HG03457 (cell line): ENCODE results near the gene RAP1GAP2.
"Not testable (repeated sequence)": the region's sequence is repeated elsewhere in the genome, so short reads cannot be mapped to it uniquely, and the experiment has no call there.

Experiments used
- ATAC-seq: cut with Tn5 transposase; IDR thresholded peaks from one replicate; pipeline ENCODE4 v1.9.1; 2021; ENCODE audit warnings: moderate number of reproducible peaks; ENCODE audit not compliant: unreplicated experiment

The RAP1GAP2 gene

DNA sequence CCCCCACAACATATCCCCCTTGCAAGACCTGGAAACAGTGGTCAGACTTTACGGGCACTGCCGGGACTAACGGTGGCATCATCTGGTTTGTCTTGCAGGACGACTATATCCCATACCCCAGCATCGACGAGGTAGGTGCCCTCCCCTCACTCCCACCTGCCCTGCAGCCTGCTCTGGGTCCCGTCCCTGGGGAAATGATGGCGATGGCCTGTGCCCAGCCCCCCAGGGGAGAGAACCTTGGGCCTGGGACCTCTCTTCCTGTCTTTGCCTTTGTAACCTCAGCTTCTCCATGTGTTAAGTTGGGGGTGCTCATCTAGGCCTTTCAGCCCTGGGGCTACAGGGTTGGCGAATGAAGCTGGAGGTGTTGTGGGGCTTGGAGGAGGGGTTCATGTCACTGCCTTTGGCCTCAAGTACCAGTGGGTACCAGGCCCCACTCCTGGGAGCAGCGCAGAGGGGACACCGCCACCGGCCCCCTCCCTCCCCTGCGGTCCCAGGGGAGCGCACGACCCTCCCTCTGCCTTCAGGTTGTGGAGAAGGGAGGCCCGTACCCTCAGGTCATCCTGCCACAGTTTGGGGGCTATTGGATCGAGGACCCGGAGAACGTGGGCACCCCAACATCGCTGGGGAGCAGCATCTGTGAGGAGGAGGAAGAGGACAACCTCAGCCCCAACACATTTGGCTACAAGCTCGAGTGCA lies 167.2 kb downstream of the RAP1GAP2 start:
- no peak for ATAC-seq

DNA sequence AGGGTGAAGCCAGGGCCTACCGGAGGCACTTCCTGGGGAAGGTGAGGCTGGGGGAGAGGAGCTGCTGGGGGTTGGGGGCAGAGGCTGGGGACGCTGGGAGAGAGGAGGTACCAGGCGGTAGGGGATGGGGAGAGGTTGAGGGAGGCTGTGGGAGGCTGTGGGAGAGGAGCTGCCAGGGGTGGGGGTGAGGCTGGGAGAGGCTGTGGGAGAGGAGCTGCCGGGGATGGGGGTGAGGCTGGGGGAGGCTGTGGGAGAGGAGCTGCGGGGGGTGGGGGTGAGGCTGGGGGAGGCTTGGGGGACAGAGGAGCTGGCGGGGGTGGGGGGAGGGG lies 167.8 kb downstream of the RAP1GAP2 start:
- ATAC-seq: no peak

DNA sequence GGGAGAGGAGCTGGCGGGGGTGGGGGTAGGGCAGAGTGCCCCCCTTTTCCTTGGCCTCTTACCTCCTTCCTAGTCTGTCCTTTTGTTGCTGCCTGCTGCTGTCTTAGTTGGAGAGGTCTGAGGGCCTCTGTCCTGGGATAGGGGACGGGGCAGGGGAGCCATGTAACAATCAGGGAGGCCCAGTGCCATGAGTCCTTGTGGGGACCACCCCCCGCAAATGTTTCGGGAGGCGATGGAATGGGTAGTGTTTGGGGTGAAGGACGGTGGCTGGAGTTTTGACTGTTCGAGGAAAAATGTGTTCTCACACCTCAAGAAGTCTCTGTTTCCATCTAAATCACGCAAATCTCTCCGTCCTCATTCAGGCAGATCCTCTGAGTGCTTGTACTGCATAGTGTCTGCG lies 168.1 kb downstream of the RAP1GAP2 start:
- ATAC-seq: no peak

DNA sequence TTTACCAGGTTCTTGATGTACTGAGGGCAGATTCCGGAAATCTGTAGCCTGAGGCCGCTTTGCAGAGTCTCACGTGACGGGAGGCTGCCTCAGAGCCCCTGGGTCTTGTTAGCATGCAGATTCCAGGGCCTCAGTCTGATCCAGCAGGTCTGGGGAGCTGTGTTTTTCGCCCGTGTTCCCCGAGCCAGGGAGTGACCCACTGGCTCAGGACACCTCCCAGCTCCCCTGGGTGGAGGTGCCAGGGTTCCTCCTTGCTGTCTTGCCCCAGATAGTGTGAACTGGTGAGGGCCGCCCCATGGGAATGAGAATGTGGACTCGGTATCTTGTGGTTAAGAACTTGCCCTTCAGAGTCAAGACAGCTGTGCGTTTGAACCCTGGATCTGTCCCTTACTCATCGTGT lies 168.6 kb downstream of the RAP1GAP2 start:
- ATAC-seq: no peak

DNA sequence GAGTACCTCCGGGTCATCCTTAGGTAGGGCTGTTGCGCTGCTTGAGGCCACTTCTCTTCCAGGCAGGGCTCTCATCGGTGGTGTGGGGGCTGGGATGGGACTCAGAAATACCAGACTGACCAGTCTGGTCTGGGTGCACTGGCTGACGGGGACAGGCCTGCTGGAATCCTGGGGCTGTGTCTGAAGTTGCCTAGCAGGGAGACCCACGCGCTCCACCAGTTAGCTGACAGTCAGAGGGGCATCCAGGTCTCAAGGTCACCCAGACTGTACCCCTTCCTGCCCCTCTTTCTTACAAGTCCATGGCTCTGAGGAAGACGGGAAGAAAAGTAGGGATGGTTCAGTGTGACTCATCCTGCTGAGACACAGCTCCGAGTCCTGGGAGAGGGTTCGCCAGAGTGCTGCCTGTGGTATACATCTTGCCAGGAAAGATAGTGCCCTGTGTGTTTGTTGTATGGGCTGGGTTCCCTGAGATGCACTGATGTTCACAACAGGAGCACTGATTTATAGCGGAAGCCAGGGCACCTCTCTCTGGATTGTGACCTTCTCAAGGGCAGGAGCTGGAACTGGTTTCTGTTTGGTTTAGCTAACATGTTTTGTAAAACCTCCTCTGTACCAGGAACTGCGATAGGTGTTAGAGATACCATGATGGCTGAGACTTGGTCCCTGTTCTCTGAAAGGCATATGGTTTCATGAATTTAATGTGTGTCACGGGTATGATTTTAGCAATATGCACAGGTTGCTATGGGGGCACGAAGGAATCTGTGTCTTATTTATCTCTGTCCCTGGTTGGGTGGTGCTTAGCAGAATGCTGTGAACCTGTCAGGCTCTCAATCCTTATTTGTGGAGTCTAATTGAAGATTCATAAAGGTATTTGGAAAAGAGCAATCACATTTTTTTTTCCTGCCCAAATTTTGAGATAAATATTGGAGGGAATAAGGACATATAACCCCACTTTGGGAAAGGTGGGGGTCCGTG lies 169.7 kb downstream of the RAP1GAP2 start:
- ATAC-seq: no peak

DNA sequence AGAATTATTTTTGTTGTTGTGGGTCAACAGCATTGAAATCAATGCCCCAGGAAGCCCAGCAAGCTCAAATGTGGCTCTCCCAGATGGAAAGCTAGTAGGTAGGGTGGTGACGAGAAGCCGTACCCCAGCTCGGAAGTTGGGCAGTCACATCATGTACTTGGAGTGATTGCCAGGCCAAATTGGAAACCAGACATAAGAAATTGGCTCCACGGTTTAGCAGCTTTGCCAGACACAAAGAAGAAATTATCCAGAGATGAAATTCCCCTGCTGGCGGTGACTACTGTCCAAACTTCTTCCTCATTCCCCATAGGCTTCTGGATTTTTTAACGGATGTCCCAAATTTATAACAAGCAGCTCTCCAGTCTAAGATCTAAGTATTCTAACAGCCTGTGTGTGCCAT lies 171.3 kb downstream of the RAP1GAP2 start:
- ATAC-seq: no peak

DNA sequence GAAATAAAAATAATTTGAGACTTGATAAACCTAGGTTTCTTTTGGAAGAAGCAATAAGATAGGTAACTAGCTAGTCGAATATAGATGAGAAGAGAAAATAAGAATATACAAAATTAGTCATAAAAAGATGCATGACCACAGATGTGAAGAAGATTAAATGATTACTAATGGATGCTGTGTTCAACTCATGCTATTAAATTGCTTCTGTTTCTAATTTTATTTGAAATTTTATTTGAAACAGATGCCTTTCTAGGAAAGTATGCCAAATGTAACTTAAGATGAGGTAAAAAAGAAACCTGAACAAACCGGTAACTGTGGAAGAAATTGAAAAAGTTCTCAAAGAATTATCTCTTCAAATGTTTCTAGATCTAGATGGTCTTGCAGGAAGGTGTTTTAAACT lies 175.6 kb downstream of the RAP1GAP2 start:
- ATAC-seq: no peak

DNA sequence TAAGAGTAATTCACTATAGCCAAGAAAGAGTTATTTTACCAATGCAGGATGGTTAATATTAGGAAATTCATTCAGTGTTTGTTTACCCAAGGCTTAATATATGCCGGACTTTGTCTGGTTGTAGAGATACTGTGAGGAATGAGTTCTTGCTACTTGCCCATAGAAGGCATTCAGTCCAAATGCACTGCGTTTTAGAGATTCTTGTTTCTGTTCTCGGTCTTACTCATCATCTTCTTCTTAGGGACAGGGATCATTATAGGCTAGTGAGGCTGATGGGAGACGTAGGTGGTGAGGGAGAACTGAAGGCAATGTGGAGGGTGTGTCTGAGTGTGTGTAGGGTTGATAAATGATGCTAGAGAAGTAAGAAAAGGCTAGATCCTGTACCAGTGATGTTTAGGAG lies 176.5 kb downstream of the RAP1GAP2 start:
- no peak for ATAC-seq

DNA sequence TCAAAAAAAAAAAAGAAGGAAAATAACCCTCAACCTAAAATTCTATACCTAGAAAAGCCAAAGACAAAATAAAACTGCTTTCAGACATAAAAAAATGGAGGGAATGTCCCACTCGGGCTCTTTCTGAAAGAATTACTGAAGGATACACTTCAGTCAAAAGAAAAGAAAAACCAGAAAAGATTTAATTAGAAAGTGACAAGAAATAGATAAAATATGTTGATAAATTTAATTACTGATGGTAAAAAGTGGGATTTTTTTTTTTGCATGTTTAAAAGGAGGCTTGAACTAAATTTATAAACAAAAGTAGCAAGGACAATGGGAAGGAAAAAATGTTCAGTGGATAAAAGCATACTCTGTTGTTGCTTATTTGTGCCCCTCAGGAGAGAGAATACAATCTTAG lies 178.1 kb downstream of the RAP1GAP2 start:
- ATAC-seq: no peak

DNA sequence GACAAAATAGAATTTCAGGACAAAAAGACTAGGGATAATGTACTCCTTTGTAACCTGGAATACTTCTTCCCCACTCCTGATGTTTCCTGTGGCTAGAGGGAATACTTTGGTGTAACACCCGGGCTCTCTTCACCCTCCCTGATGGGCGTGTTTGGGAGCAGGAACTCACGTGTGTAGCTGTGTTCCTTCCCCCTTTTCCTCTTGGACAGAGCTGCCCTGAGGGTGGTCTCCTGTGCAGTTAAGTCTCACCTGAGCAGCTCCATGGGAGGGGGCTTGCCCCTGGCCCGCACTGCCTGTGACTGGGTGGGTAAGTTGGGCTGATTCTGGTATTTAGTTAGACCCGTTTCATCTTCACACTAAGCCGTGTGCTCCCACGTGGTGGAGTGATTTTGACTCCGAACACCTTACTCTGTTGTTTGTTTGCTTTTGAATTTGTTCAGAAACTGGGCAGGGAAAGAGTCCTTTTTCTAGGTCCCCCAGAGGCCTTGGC lies 179.3 kb downstream of the RAP1GAP2 start:
- no peak for ATAC-seq

DNA sequence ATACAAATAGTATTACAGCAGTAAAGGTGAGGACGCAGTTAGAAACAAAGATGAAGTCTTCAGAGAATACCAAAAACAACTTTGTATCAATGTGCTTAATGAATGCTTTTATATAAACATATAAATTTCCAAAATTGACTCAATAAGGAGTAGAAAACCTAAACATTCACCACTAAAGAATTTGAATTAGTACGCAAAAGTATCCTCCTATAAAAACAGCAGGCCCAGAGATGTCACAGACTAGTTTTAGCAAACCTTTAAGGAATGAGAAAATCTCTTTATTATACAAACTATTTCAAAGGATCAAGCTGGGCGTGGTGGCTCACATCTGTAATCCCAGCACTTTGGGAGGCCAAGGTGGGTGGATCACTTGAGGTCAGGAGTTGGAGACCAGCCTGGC lies 180.9 kb downstream of the RAP1GAP2 start:
- ATAC-seq: no peak

DNA sequence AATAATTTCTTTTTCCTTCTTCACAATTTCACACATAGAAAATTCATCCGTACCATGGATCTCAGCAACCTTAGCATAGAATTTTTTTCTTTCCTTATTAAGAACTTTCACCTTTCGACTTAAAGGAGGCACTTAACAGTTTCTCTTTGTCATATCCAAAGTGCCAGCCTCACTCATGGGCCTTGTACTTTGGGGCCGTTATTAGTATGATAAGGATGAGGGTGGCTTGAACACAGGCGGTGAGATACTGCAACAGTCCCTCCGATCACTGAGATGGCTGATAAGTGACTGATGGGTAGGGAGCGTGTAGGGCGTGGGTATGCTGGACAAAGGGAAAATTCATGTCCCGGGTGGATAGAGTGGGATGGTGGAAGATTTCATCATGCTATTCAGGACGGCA lies 181.9 kb downstream of the RAP1GAP2 start:
- no peak for ATAC-seq

DNA sequence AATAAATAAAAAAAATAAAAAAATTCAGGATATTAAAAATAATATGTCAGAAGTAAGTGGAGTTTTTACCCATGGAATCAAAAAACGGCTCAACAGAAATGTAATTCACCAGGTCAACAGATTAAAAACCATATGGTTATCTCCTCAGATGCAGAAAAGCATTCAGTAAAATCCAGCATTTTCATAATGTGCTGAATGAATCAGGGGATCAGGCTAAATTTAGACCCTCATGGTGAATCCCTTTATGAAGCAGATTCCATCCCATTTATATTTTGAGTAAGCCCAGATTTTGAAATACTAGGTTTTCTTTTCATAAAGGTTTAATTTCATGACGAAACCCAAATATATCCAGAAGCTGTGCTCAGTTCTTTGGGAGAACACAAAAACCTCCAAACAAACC lies 182.8 kb downstream of the RAP1GAP2 start:
- no peak for ATAC-seq

DNA sequence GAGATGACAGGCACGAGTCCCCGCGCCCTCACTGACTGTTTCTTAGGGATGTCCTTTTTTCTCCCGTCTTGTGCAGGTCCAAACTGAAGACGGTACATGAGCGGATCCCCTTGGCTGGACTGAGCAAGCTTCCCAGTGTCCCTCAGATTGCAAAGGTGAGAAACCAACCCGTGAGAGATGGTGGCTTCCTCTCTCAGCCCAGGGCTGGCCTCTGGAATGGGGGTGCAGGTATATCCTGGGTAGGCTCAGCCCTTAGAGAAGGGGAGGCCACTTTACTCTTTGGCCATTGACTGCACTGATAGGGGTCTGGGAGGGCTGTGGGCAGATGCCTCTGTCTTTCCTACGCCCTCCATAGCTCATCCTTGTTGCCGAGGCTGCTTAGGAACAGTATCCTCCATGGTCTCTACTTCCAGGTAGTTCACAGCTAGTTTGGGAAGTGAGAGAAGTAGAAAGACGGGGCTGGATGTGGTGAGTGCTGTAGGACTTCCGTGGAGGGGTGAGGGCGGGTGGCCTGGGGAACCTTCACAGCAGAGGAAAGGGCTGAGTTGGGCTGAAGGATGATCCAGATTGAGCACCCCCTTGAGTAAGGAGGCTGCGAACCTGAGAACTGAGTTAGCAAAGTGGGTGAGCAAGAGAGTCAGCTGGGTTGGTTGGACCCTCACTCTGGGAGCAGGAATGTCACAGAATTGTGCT lies 184.1 kb downstream of the RAP1GAP2 start:
- ATAC-seq: no peak

DNA sequence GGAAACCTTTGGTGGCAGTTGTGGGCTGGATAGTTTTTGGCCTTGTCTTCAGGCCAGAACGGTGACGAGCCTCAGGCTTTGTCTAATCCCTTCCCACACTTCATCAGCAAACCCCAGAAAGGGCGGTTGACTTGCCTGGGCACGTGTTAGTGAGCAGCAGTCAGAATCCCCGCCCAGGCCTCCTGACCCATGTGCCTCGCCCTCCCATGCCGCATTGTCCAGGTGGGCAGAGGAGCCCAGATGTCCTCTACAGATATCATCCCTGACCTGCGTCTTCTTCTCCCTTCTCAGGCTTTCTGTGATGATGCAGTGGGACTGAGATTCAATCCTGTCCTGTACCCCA lies 184.6 kb downstream of the RAP1GAP2 start:
- no peak for ATAC-seq

DNA sequence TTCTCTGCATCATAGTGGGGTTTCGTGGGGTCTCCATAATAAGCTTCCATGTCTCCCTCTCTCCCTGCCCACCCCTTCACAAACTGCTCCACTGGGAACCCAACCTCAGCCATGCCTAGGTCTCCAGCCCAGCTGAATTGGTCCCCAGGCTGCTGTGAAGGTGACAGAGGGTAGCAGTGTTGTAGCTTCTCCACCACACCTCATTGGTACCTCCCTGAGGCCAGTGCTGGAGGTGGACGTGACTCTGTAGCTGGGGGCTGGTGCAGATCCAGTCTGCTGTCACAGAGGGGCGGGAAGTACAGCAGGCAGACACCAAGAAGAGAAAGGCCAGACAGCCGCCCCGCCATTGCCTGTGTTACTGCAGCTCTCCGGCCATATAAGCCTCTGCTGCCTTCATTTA lies 185.1 kb downstream of the RAP1GAP2 start:
- no peak for ATAC-seq

DNA sequence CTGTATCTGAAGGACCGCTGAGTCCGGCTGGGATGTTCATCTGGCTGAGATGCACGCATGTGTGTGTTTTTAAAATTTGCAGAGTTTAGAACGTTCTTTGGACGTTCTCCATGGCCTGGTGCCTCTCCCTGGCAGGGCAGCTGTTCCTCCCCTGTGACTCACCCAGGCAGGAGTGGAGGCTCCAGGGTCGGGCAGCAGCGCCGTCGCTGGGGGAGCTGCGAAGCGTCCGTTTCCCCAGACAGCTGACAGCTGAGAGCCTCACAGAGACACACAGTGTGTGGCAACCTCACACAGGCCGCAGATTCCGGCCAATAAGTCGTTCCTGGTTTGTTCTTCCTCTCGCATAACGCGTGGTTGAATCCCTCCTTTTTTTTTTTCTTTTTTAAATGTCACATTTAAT lies 186.6 kb downstream of the RAP1GAP2 start:
- ATAC-seq: no peak

DNA sequence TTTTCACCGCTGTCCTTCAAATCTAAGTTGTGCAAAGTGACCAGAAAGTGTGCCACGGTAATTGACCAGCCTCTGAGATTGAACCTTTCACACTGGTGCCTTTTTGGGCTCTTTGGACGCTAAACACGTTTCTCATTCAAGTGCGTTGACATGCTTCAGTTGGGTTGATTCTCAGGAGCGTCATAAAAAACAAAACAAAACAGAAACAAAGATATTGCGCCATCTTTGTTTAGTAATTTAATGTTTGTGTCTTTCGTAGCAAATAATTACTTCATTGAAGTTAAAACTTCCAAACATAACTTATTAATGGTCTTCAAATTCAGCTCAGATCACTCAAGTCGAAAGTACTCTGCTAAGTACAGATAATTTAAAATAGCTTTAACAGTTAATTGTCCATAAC lies 187.0 kb downstream of the RAP1GAP2 start:
- ATAC-seq: no peak

DNA sequence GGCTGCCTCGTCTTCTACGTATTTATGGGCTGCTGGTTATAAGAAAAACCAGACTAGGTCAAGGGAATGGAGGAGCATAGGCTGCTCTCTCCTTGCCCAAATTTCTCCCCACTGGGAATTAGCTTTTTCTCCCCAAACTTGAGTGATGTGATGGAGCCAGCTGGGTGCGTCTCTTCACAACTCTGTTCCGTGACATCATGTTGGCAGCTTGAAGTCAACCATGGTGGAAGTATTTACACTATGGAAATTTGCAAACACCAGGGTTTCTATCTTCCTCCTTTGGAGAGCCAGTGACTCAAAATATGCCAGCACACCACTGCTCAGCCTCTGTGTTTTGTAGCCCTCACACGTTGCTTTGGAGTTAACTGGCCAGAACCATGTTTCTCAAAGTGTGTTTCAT lies 189.1 kb downstream of the RAP1GAP2 start:
- ATAC-seq: no peak

DNA sequence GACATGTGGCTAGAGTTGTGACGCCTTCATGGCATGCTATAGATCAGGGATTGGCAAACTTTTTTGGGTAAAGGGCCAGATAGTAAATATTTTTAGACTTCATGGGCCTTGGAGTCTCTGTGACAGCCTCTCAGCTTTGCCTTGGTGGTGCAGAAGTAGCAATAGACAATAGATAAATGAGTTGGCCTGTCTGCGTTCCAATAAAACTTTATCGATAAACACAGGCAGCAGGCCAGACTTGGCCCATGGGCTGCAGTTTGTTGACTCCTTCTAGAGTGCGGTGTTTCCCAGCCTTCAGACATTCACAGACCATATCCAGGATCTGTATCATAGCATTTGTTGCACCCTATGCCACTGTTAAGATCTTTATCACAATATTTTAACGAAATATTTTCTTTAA lies 190.7 kb downstream of the RAP1GAP2 start:
- no peak for ATAC-seq

DNA sequence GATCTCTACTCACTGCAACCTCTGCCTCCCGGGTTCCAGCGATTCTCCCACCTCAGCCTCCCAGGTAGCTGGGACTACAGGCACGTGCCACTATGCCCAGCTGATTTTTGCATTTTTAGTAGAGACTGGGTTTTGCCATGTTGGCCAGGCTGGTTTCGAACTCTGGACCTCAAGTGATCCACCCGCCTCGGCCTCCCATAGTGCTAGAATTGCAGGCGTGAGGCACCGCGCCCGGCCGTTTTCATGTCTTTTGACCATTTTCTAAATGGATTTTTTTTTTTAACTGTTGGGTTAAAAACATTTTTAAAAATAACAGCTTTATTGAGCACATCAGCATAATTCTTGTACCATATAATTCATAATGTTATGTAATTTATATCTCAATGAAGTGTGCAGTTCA lies 193.2 kb downstream of the RAP1GAP2 start:
- ATAC-seq: not testable (repeated sequence)

DNA sequence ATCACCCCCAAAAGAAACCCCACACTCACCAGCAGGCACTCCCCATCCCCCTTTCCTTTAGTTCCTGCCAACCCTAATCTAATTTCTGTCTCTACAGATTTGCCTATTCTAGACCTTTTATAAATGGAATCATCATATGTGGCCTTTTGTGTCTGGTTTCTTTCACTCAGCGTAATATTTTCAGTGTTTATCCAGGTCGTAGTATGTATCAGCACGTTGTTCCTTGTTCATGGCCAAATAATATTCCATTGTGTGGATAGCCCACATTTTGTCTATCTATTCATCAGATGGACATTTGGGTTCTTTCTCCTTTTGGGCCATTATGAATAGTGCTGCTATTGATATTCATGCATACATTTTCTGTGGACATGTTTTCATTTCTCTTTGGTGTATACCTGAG lies 193.6 kb downstream of the RAP1GAP2 start:
- ATAC-seq: no peak
